Hepatocyte (in vitro differentiated cells): Measurements from ENCODE around the gene KIF15. TPM values are rescaled to one million over a fixed set of nuclear protein-coding genes. Genes with fewer than 3 reads are reported as not detected.

Experiments
- DNase-seq: peaks from one replicate; pipeline ENCODE4 v3.0.0-alpha.2; 2016; ENCODE audit warnings: low spot score
- H2AFZ ChIP-seq: fragments of 200-600 bp; sonication (generic); 2 replicates; pipeline ENCODE4 v1.6.0; 2016; ENCODE audit warnings: antibody characterized with exemption, mild to moderate bottlenecking
- H3K27ac ChIP-seq: fragments of 200-600 bp; sonication (generic); 2 replicates; pipeline ENCODE4 v1.5.1; 2016; ENCODE audit warnings: mild to moderate bottlenecking
- H3K27me3 ChIP-seq: fragments of 200-600 bp; sonication (generic); 2 replicates; pipeline ENCODE4 v1.6.1; 2016
- H3K36me3 ChIP-seq: fragments of 200-600 bp; sonication (generic); replicated peaks from 2 replicates; pipeline ENCODE4 v1.5.1; 2016; ENCODE audit warnings: low read depth; ENCODE audit not compliant: insufficient read depth
- H3K4me1 ChIP-seq: fragments of 200-600 bp; sonication (generic); 2 replicates; pipeline ENCODE4 v1.5.1; 2016; ENCODE audit warnings: mild to moderate bottlenecking, moderate library complexity; ENCODE audit not compliant: insufficient read depth
- H3K4me2 ChIP-seq: fragments of 200-600 bp; sonication (generic); 2 replicates; pipeline ENCODE4 v1.6.0; 2016
- H3K4me3 ChIP-seq: fragments of 200-600 bp; sonication (generic); 2 replicates; pipeline ENCODE4 v1.5.1; 2016; ENCODE audit warnings: mild to moderate bottlenecking
- H3K79me2 ChIP-seq: fragments of 200-600 bp; sonication (generic); 2 replicates; pipeline ENCODE4 v1.6.0; 2017; ENCODE audit warnings: mild to moderate bottlenecking
- H3K9me2 ChIP-seq: fragments of 200-600 bp; sonication (generic); replicated peaks from 2 replicates; pipeline ENCODE4 v1.6.0; 2017; ENCODE audit warnings: mild to moderate bottlenecking; ENCODE audit not compliant: insufficient read depth
- H3K9me3 ChIP-seq: fragments of 200-600 bp; sonication (generic); 2 replicates; pipeline ENCODE4 v1.5.1; 2016; ENCODE audit warnings: low read depth, mild to moderate bottlenecking
- H4K20me1 ChIP-seq: fragments of 200-600 bp; sonication (generic); 2 replicates; pipeline ENCODE4 v1.6.0; 2016; ENCODE audit warnings: mild to moderate bottlenecking; ENCODE audit not compliant: insufficient read depth, poor library complexity, severe bottlenecking
- CTCF ChIP-seq: fragments of 200-600 bp; sonication (generic); IDR thresholded peaks from 2 replicates; pipeline ENCODE4 v1.5.1; 2016; ENCODE audit warnings: antibody characterized with exemption, mild to moderate bottlenecking; ENCODE audit not compliant: poor library complexity
- EZH2 ChIP-seq: fragments of 200-600 bp; sonication (generic); IDR thresholded peaks from 2 replicates; pipeline ENCODE4 v1.6.1; 2016; ENCODE audit warnings: antibody characterized with exemption, mild to moderate bottlenecking, borderline replicate concordance
- EZH2phosphoT487 ChIP-seq: fragments of 200-600 bp; sonication (generic); IDR thresholded peaks from one replicate; pipeline ENCODE4 v1.6.1; 2018; ENCODE audit warnings: antibody characterized with exemption, mild to moderate bottlenecking, low read depth, moderate library complexity; ENCODE audit not compliant: unreplicated experiment, severe bottlenecking
- WGBS: methylation state at CpG from one replicate; pipeline ENCODE4 v1.1.6; 2016; ENCODE audit warnings: low lambda C conversion rate; ENCODE audit errors: missing lambda C conversion rate; 5-methylcytosine and 5-hydroxymethylcytosine counted together
- polyA plus RNA-seq: library from polyadenylated mRNA; unstranded; fragments of >200 nt; fragmentation: Nextera tagmentation; extraction: Ambion mirVana; gene quantifications from 2 replicates; pipeline ENCODE4 v1.2.1, GENCODE V29; 2016
- total RNA-seq: library from RNA; depleted of rRNA; stranded (reverse); fragments of >200 nt; gene quantifications from 2 replicates; pipeline ENCODE4 v1.2.3, GENCODE V29; 2014

Gene KIF15
- total and polyA plus RNA-seq, 2 experiments from 2014 or later = 2.6 to 4.1 TPM

- peaks cover 10% of the 10 kb centered on the region for H3K4me1 ChIP-seq
- no peaks in the 10 kb centered on the region for H3K9me3 ChIP-seq
- 97% methylated on average over 4 of the region's 4 CpGs for WGBS
- no peaks in the 10 kb centered on the region for H3K36me3 ChIP-seq
- no peaks in the 10 kb centered on the region for H4K20me1 ChIP-seq
- H3K79me2 ChIP-seq = peaks cover 5% of the 10 kb centered on the region
- no peak overlapping the region for H3K27ac ChIP-seq
- no peaks in the 10 kb centered on the region for H3K27me3 ChIP-seq
- no peaks in the 10 kb centered on the region for H3K9me2 ChIP-seq
- TF ChIP-seq CTCF = no peak
- no peak for TF ChIP-seq EZH2phosphoT487
- no peak for TF ChIP-seq EZH2
- no peak overlapping the region for H3K4me3 ChIP-seq
- no peak overlapping the region for H2AFZ ChIP-seq
- DNase-seq = no peak
- no peak overlapping the region for H3K4me2 ChIP-seq
Observed at GRCh38 chr3:44860117-44860516, 98.5 kb downstream of the KIF15 start.

- Histone ChIP-seq H3K27ac (peak within 1 kb of the TSS; percentile 94), H2AFZ (peak within 1 kb of the TSS; percentile 95), H3K79me2 (peaks cover 5% of the 10 kb centered on the region), H3K9me2 (no peaks in the 10 kb centered on the region), H3K4me1 (peaks cover 10% of the 10 kb centered on the region), H3K9me3 (no peaks in the 10 kb centered on the region), H3K4me2 (peak within 1 kb of the TSS; percentile 88), H3K4me3 (peak within 1 kb of the TSS; percentile 53), H4K20me1 (no peaks in the 10 kb centered on the region), H3K36me3 (no peaks in the 10 kb centered on the region), H3K27me3 (no peaks in the 10 kb centered on the region)
- 10% methylated on average over 78 of the region's 91 CpGs for WGBS
- DNase-seq = peak; percentile 96
- TF ChIP-seq CTCF (no peak), EZH2phosphoT487 (no peak), EZH2 (no peak)
Observed at GRCh38 chr3:44861412-44862225, 100.0 kb downstream of the KIF15 start, which contains the start of gene TMEM42. TSS of gene TMEM42 (plus strand) at chr3:44861912. CDS start at chr3:44861925, 13 bp downstream.

- TF ChIP-seq EZH2 (no peak), CTCF (no peak), EZH2phosphoT487 (no peak)
- no peaks in the 10 kb centered on the region for H3K27me3 ChIP-seq
- peak overlapping the region; percentile 53 for H3K4me3 ChIP-seq
- no peaks in the 10 kb centered on the region for H4K20me1 ChIP-seq
- peaks cover 5% of the 10 kb centered on the region for H3K79me2 ChIP-seq
- peak overlapping the region; percentile 88 for H3K4me2 ChIP-seq
- DNase-seq = no peak
- peak overlapping the region; percentile 94 for H3K27ac ChIP-seq
- peaks cover 10% of the 10 kb centered on the region for H3K4me1 ChIP-seq
- peak overlapping the region; percentile 94 for H2AFZ ChIP-seq
- WGBS = 9% methylated on average over 11 of the region's 25 CpGs
- no peaks in the 10 kb centered on the region for H3K9me3 ChIP-seq
- H3K36me3 ChIP-seq = no peaks in the 10 kb centered on the region
- no peaks in the 10 kb centered on the region for H3K9me2 ChIP-seq
Observed at GRCh38 chr3:44862226-44862637, 100.6 kb downstream of the KIF15 start.
